Hepatocyte (in vitro differentiated cells): ENCODE measurements around the gene ATN1.

Experiments used
- EZH2 ChIP-seq: fragments of 200-600 bp; sonication (generic); IDR thresholded peaks from 2 replicates; pipeline ENCODE4 v1.6.1; 2016; ENCODE audit warnings: antibody characterized with exemption, mild to moderate bottlenecking, borderline replicate concordance
- EZH2phosphoT487 ChIP-seq: fragments of 200-600 bp; sonication (generic); IDR thresholded peaks from one replicate; pipeline ENCODE4 v1.6.1; 2018; ENCODE audit warnings: antibody characterized with exemption, mild to moderate bottlenecking, low read depth, moderate library complexity; ENCODE audit not compliant: unreplicated experiment, severe bottlenecking
- TF ChIP-seq, protein P1 (sequence below): fragments of 200-600 bp; sonication (generic); IDR thresholded peaks from 2 replicates; pipeline ENCODE4 v1.5.1; 2016; ENCODE audit warnings: antibody characterized with exemption, mild to moderate bottlenecking; ENCODE audit not compliant: poor library complexity

DNA sequence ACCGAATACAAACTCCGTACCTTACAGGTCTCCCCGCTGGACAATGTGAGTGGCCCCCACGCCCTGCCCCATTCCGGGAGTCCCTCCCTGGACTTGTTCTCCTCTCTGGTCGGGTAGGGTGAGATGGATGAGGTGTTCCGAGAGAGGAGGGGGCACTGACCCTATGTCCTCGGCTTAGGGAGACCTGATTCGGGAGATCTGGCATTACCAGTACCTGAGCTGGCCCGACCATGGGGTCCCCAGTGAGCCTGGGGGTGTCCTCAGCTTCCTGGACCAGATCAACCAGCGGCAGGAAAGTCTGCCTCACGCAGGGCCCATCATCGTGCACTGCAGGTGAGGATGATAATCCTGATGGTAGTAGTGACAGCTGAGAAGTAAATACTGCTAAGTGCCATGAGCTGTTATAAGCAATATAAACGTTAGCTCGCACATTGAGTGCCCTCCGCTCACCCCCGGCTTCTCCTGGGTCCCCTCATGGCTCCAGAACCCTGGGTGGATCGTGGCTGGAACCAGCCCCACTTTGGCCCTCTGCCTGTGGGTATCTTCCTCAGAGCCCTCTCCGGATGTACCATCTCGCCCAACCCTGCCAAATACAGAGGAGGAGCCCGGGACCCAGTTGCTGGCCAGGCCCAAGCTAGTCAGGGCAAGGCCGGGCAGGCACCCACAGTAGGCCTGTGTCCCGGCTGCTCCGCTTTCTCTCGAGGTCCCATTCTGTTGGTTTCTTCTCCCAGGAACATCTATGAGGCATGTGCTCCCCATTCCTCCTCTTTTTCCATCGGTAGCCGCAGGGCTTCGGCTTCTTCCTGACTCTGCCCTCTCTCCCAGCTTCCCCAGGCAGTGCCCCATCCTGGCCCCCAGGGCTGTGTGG, 30.2 kb downstream of the ATN1 start:
- TF ChIP-seq EZH2 (no peak), EZH2phosphoT487 (no peak)
- TF ChIP-seq, protein P1, sequence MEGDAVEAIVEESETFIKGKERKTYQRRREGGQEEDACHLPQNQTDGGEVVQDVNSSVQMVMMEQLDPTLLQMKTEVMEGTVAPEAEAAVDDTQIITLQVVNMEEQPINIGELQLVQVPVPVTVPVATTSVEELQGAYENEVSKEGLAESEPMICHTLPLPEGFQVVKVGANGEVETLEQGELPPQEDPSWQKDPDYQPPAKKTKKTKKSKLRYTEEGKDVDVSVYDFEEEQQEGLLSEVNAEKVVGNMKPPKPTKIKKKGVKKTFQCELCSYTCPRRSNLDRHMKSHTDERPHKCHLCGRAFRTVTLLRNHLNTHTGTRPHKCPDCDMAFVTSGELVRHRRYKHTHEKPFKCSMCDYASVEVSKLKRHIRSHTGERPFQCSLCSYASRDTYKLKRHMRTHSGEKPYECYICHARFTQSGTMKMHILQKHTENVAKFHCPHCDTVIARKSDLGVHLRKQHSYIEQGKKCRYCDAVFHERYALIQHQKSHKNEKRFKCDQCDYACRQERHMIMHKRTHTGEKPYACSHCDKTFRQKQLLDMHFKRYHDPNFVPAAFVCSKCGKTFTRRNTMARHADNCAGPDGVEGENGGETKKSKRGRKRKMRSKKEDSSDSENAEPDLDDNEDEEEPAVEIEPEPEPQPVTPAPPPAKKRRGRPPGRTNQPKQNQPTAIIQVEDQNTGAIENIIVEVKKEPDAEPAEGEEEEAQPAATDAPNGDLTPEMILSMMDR = no peak
